Thyroid gland (tissue), 4 donors: ENCODE results near the gene NQO1. TPM values are rescaled to one million over a fixed set of nuclear protein-coding genes. Genes with fewer than 3 reads are reported as not detected.
"Not testable (repeated sequence)": the region's sequence is repeated elsewhere in the genome, so short reads cannot be mapped to it uniquely, and the experiment has no call there.

Experiments used
- DNase-seq, 2 donors: peaks; one replicate each; pipeline ENCODE4 v3.0.0-alpha.2; 2019
- H3K27ac ChIP-seq, 3 donors: fragments of 200-600 bp; sonication (generic); 1 replicate in 2 of 3; 2 replicates in 1 of 3; pipeline ENCODE4 v1.5.1; 2016 to 2019; ENCODE audit warnings: mild to moderate bottlenecking in 1 of 3, moderate library complexity in 1 of 3
- H3K27me3 ChIP-seq: fragments of 200-600 bp; sonication (generic); one replicate; pipeline ENCODE4 v1.5.1; 2019
- H3K36me3 ChIP-seq, 2 donors: fragments of 200-600 bp; sonication (generic); one replicate each; pipeline ENCODE4 v1.5.1; 2016 to 2019
- H3K4me1 ChIP-seq, 2 donors: fragments of 200-600 bp; sonication (generic); one replicate each; pipeline ENCODE4 v1.5.1; 2017 to 2019
- H3K4me3 ChIP-seq, 3 donors: fragments of 200-600 bp; sonication (generic); replicated peaks in 1 of 3; 1 replicate in 2 of 3; 2 replicates in 1 of 3; pipeline ENCODE4 v1.5.1; 2016; ENCODE audit warnings: mild to moderate bottlenecking in 1 of 3
- H3K9me3 ChIP-seq: fragments of 200-600 bp; sonication (generic); one replicate; pipeline ENCODE4 v1.5.1; 2017
- POLR2A ChIP-seq, 2 donors: fragments of 450-650 bp; IDR thresholded peaks; one replicate each; pipeline ENCODE4 v1.6.1; 2017; ENCODE audit warnings: antibody characterized with exemption in 2 of 2, mild to moderate bottlenecking in 2 of 2, moderate library complexity in 1 of 2
- WGBS, 2 donors: methylation state at CpG; one replicate each; pipeline ENCODE4 v1.1.5; 2017; 5-methylcytosine and 5-hydroxymethylcytosine counted together
- intact Hi-C: fragments of 100-400 bp; cut with DNase I; formaldehyde crosslinking; loops from one replicate; pipeline ENCODE4 v1.15.1; 2023
- total RNA-seq, 4 donors: library from RNA; depleted of rRNA; stranded (reverse); fragments of >200 nt; gene quantifications; one replicate each; pipeline ENCODE4 v1.2.3, GENCODE V29; 2016
- TF ChIP-seq, protein P1 (sequence below), 6 experiments: fragments of 200-600 bp in 3 of 6; fragments of 450-650 bp in 3 of 6; sonication (generic) in 3 of 6; IDR thresholded peaks; one replicate each; pipeline ENCODE4 v1.5.1; 2016 to 2019; ENCODE audit warnings: antibody characterized with exemption in 6 of 6, mild to moderate bottlenecking in 2 of 6, inconsistent platforms in 1 of 6, moderate library complexity in 1 of 6

NQO1 gene
- total RNA-seq, 4 donors from 2014 or later: 321 to 1,811 (median 577) TPM

- WGBS, 2 donors: 1 to 6% methylated on average over 10 to 24 of the region's 68 CpGs
- intact Hi-C loops: no loop called here
- H3K27ac ChIP-seq: peak within 1 kb of the TSS; percentile 70 to 86 (median 81)
Measured at GRCh38 chr16:69761983-69762813, 35.8 kb upstream of the NQO1 start, which contains the start of gene WWP2. Gene WWP2, plus strand, starts transcription at chr16:69762332. Its CDS starts 24,679 bp downstream, at chr16:69787011.

DNA sequence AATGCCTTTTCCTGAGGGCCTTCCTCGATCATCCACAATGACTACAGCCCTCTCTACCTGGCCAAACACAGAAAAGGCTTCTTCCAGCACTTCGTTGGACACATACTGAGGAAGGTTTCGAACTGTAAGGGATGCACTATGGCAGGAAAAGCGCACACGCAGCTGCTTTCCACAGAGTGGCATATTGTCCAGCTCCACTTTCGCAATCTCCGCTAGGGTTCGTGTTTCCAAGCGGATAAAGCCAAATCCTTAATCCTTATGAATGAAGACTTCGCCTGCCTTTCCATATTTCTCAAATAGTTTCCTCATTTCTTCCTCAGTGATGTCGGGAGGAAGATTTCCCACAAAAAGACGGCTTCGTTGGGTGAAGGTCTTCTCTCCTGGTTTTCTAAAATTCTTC is 31.0 kb upstream of the NQO1 start:
- not testable (repeated sequence) for H3K36me3 ChIP-seq, DNase-seq, H3K9me3 ChIP-seq, H3K4me3 ChIP-seq, H3K27ac ChIP-seq, H3K27me3 ChIP-seq
- intact Hi-C loops: loop anchor here (5.0 kb wide), 1 partner anchor 45 kb away; no protein-coding TSS in a partner anchor
- WGBS, 2 donors: 87 to 88% methylated on average over 13 of the region's 13 CpGs
- peaks cover 16 to 20% of the 10 kb centered on the region in 2 donors for H3K4me1 ChIP-seq

More at GRCh38 chr16:69761983-69762813, 35.8 kb upstream of the NQO1 start, which contains the start of gene WWP2:
- peak; percentile 79 for DNase-seq
- Histone ChIP-seq H3K4me1 (peaks cover 7 to 15% of the 10 kb centered on the region in 2 donors), H3K9me3 (no peaks in the 10 kb centered on the region), H3K4me3 (peak within 1 kb of the TSS; percentile 29 to 96 (median 80)), H3K27me3 (no peaks in the 10 kb centered on the region), H3K36me3 (no peaks in the 10 kb centered on the region)
- TF ChIP-seq POLR2A (IDR thresholded peaks at IDR 0.05): peak; percentile 77
- TF ChIP-seq, protein P1, sequence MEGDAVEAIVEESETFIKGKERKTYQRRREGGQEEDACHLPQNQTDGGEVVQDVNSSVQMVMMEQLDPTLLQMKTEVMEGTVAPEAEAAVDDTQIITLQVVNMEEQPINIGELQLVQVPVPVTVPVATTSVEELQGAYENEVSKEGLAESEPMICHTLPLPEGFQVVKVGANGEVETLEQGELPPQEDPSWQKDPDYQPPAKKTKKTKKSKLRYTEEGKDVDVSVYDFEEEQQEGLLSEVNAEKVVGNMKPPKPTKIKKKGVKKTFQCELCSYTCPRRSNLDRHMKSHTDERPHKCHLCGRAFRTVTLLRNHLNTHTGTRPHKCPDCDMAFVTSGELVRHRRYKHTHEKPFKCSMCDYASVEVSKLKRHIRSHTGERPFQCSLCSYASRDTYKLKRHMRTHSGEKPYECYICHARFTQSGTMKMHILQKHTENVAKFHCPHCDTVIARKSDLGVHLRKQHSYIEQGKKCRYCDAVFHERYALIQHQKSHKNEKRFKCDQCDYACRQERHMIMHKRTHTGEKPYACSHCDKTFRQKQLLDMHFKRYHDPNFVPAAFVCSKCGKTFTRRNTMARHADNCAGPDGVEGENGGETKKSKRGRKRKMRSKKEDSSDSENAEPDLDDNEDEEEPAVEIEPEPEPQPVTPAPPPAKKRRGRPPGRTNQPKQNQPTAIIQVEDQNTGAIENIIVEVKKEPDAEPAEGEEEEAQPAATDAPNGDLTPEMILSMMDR (IDR thresholded peaks at IDR 0.05): no peak

GRCh38 chr16:69756705-69757104 is 30.3 kb upstream of the NQO1 start:
- Histone ChIP-seq H3K27ac (no peak overlapping the region), H3K9me3 (no peaks in the 10 kb centered on the region), H3K36me3 (peaks cover 3 to 4% of the 10 kb centered on the region in 2 donors), H3K4me1 (peaks cover 14 to 18% of the 10 kb centered on the region in 2 donors), H3K4me3 (no peak overlapping the region), H3K27me3 (no peaks in the 10 kb centered on the region)
- no peak for TF ChIP-seq POLR2A (IDR thresholded peaks at IDR 0.05)
- TF ChIP-seq, protein P1 (IDR thresholded peaks at IDR 0.05): no peak
- 90 to 95% methylated on average over 10 of the region's 10 CpGs for WGBS, 2 donors
- intact Hi-C loops: loop anchor here (5.0 kb wide), 1 partner anchor 44 kb away; no protein-coding TSS in a partner anchor
- DNase-seq: no peak

DNA sequence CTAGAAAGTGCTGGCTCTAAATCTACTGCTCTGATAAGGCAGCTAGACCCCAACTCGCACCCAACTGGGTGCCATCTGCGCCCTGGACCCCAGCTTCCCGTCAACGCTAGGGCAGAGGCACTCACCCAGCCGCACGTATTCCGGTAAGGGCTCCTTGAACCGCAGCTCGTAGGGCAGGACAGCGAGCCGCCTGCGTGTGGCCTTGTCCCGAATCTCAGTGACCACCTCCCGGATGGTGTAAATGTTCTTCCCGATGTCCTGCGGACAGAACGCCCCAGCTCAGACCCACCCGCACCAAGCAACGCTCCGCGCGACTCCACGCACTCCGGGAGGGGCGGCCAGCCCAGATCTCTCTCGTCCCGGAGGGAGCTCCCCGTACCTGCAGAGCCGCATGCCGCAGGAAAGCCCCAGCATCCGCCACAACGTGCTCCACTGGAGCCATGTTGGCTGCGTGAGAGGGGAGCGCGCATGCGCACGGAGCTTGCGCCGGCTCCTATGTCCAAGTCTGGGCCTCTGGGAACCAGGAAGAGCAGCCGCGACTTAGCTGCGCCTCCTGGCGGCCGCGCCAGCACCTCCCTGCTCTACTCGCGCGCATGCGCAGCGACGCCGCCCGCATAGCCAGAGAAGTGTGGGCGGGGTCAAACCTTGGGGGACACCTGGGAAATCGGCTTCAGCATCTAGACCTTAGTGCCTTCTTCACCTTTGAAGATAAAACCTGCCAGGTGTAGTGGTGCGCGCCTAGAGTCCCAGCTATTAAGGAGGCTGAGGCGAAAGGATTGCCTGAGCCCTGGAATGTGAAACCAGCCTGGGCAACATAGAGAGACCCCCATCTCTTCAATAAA is 28.3 kb upstream of the NQO1 start, which contains the start of gene NOB1:
TSS of gene NOB1 (minus strand) at position 458 of the 842 bp plus-strand sequence. CDS start at position 442, 16 bp downstream.
- peak within 1 kb of the TSS; percentile 22 to 50 (median 45) for H3K27ac ChIP-seq
- H3K4me1 ChIP-seq: peaks cover 9 to 15% of the 10 kb centered on the region in 2 donors
- H3K4me3 ChIP-seq: peak within 1 kb of the TSS; percentile 21 to 75 (median 69)
- no peaks in the 10 kb centered on the region for H3K27me3 ChIP-seq
- intact Hi-C loops: loop anchor here (5.0 kb wide), 2 partner anchors 42 to 357 kb away; no protein-coding TSS in a partner anchor
- TF ChIP-seq, protein P1 (IDR thresholded peaks at IDR 0.05): peak; percentile 89 to 100 (median 98)
- peak in 1 of 2 donors; percentile 67 for TF ChIP-seq POLR2A (IDR thresholded peaks at IDR 0.05)
- 1 to 2% methylated on average over 13 to 16 of the region's 58 CpGs for WGBS, 2 donors
- DNase-seq: peak; percentile 95 to 96
- no peaks in the 10 kb centered on the region for H3K9me3 ChIP-seq
- peaks cover 8 to 21% of the 10 kb centered on the region in 2 donors for H3K36me3 ChIP-seq

DNA sequence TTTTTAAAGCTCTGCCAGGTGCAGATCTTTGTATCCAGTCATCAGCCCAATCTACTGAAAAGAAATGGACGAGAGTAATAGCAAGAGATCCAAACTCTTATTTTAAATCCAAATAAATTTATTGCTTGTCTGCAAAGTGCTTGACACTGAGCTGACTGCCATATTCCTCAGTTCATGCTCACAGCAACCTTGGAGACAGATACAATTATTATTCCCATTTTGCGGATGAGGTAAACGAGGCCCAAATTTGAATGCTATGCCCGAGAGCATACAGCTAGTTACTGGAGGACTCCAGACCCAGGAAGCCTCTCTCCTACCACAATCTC is 27.7 kb upstream of the NQO1 start:
- Histone ChIP-seq H3K27ac (peak overlapping the region in 2 of 3 donors; percentile 45 to 50), H3K36me3 (peaks cover 14 to 25% of the 10 kb centered on the region in 2 donors), H3K9me3 (no peaks in the 10 kb centered on the region), H3K4me1 (peaks cover 9 to 15% of the 10 kb centered on the region in 2 donors), H3K4me3 (peak overlapping the region; percentile 21 to 75 (median 69)), H3K27me3 (no peaks in the 10 kb centered on the region)
- WGBS, 2 donors: 18 to 21% methylated on average over 4 of the region's 4 CpGs
- intact Hi-C loops: loop anchor here (5.0 kb wide), 1 partner anchor 357 kb away; no protein-coding TSS in a partner anchor
- no peak for DNase-seq
- no peak for TF ChIP-seq POLR2A (IDR thresholded peaks at IDR 0.05)
- TF ChIP-seq, protein P1 (IDR thresholded peaks at IDR 0.05): no peak
